ENCODE measurements around the gene MSANTD1. TPM values are rescaled to one million over a fixed set of nuclear protein-coding genes. Genes with fewer than 3 reads are reported as not detected.

MSANTD1 gene
- total RNA-seq, 2 donors from 2014 or later = 2.6 to 3.6 TPM

GRCh38 chr4:3302786-3303564 lies 54.0 kb downstream of the MSANTD1 start:
- Histone ChIP-seq H3K27me3 (no peaks in the 10 kb centered on the region), H3K4me1 (peaks cover 6% of the 10 kb centered on the region), H3K27ac (no peak overlapping the region), H3K4me3 (no peak overlapping the region), H3K36me3 (replicated peaks in 1 of 2; ENCODE audit: insufficient read depth in 1 of 2, low read depth in 2 of 2) (no peaks in the 10 kb centered on the region), H3K9me3 (no peaks in the 10 kb centered on the region)
- intact Hi-C loops (cut with DNase I) = no loop called here
- DNase-seq = peak in 2 of 4 donors; percentile 8 to 9
- WGBS, 2 donors = 75 to 89% methylated on average over 11 to 16 of the region's 16 CpGs
- no peak for ATAC-seq
- TF ChIP-seq POLR2A (IDR thresholded peaks at IDR 0.05) = no peak
- TF ChIP-seq, protein P1, sequence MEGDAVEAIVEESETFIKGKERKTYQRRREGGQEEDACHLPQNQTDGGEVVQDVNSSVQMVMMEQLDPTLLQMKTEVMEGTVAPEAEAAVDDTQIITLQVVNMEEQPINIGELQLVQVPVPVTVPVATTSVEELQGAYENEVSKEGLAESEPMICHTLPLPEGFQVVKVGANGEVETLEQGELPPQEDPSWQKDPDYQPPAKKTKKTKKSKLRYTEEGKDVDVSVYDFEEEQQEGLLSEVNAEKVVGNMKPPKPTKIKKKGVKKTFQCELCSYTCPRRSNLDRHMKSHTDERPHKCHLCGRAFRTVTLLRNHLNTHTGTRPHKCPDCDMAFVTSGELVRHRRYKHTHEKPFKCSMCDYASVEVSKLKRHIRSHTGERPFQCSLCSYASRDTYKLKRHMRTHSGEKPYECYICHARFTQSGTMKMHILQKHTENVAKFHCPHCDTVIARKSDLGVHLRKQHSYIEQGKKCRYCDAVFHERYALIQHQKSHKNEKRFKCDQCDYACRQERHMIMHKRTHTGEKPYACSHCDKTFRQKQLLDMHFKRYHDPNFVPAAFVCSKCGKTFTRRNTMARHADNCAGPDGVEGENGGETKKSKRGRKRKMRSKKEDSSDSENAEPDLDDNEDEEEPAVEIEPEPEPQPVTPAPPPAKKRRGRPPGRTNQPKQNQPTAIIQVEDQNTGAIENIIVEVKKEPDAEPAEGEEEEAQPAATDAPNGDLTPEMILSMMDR (IDR thresholded peaks at IDR 0.05) = no peak

DNA sequence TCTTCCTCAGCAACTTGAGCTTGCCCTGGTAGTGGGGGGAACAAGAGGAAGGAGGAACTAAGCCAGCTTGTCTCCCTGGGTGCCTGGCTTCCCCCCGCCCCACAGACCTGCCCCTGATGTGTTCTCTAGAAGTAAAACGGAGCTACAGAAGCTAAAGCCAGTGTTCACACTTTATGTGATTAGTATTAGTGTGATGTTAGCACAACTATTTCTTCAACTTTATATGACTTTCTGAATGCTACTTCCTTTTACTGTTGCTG lies 54.5 kb downstream of the MSANTD1 start:
- WGBS, 2 donors = 90 to 100% methylated on average over 2 of the region's 2 CpGs

DNA sequence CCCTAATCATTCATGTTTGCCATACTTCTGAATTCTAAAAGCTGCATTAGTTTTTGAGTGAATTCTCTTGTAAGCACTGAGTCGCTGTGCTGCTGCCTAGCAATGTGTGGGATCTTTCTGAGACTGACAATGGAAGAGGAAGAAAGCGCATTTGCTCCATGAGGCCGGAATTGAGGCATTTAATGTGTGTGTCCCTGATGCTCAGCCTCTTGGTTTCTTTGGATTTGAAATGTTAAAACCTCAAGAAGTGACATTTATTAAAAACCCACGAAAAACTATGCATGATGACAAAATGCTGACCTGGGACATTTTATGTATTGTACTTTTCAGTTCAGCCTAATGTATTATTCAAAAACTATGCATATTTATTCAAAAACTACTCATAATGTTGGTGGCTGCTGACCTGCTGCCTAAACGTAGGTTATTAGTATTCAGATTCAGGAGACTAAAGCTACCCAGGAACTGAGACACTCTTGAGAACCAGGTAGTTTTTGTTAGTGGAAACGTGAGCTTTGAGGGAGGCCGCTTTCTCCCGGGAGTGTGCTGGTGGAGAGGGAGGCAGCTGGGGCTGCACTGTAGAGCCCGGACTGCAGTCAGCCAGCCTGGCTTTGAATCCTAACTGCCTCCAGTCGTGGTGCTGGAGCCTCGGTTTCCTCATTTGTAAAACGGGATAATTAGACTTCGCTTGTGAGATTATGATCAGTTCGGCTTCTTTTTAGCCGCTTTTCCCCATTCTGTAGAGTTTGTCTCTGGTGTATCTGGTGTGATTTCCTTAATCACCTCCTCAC lies 55.2 kb downstream of the MSANTD1 start:
- H3K27ac ChIP-seq = no peak overlapping the region

More for the DNA sequence above, 54.5 kb downstream of the MSANTD1 start:
- intact Hi-C loops (cut with DNase I) = no loop called here
- no peak overlapping the region for H3K4me3 ChIP-seq
- no peaks in the 10 kb centered on the region for H3K36me3 ChIP-seq (replicated peaks in 1 of 2; ENCODE audit: insufficient read depth in 1 of 2, low read depth in 2 of 2)
- no peak overlapping the region for H3K27ac ChIP-seq
- no peaks in the 10 kb centered on the region for H3K27me3 ChIP-seq
- DNase-seq = no peak
- no peak for ATAC-seq
- no peaks in the 10 kb centered on the region for H3K9me3 ChIP-seq
- TF ChIP-seq, protein P1 (IDR thresholded peaks at IDR 0.05) = no peak
- TF ChIP-seq POLR2A (IDR thresholded peaks at IDR 0.05) = no peak
- H3K4me1 ChIP-seq = peaks cover 8% of the 10 kb centered on the region

GRCh38 chr4:3304831-3305609 lies 56.1 kb downstream of the MSANTD1 start:
- WGBS, 2 donors = 66 to 87% methylated on average over 20 to 25 of the region's 25 CpGs
- no peak for TF ChIP-seq POLR2A (IDR thresholded peaks at IDR 0.05)
- TF ChIP-seq, protein P1 (IDR thresholded peaks at IDR 0.05) = no peak
- peak in 2 of 4 donors; percentile 10 to 27 for DNase-seq
- Histone ChIP-seq H3K4me3 (no peak overlapping the region), H3K27ac (no peak overlapping the region), H3K27me3 (no peaks in the 10 kb centered on the region), H3K4me1 (peaks cover 11% of the 10 kb centered on the region), H3K9me3 (no peaks in the 10 kb centered on the region), H3K36me3 (replicated peaks in 1 of 2; ENCODE audit: insufficient read depth in 1 of 2, low read depth in 2 of 2) (no peaks in the 10 kb centered on the region)
- ATAC-seq = no peak
- intact Hi-C loops (cut with DNase I) = no loop called here

More for the DNA sequence above, 55.2 kb downstream of the MSANTD1 start:
- Histone ChIP-seq H3K27me3 (no peaks in the 10 kb centered on the region), H3K4me1 (peaks cover 11% of the 10 kb centered on the region), H3K36me3 (replicated peaks in 1 of 2; ENCODE audit: insufficient read depth in 1 of 2, low read depth in 2 of 2) (no peaks in the 10 kb centered on the region), H3K4me3 (no peak overlapping the region), H3K9me3 (no peaks in the 10 kb centered on the region)
- ATAC-seq (no peak), DNase-seq (peak in 2 of 4 donors; percentile 3 to 6)
- TF ChIP-seq, protein P1 (IDR thresholded peaks at IDR 0.05) = no peak
- TF ChIP-seq POLR2A (IDR thresholded peaks at IDR 0.05) = no peak
- 86 to 88% methylated on average over 15 of the region's 15 CpGs for WGBS, 2 donors
- intact Hi-C loops (cut with DNase I) = no loop called here
